Measurements from ENCODE around the gene DNTTIP2.
"Not testable (repeated sequence)": the region's sequence is repeated elsewhere in the genome, so short reads cannot be mapped to it uniquely, and the experiment has no call there.

Gene DNTTIP2, protein sequence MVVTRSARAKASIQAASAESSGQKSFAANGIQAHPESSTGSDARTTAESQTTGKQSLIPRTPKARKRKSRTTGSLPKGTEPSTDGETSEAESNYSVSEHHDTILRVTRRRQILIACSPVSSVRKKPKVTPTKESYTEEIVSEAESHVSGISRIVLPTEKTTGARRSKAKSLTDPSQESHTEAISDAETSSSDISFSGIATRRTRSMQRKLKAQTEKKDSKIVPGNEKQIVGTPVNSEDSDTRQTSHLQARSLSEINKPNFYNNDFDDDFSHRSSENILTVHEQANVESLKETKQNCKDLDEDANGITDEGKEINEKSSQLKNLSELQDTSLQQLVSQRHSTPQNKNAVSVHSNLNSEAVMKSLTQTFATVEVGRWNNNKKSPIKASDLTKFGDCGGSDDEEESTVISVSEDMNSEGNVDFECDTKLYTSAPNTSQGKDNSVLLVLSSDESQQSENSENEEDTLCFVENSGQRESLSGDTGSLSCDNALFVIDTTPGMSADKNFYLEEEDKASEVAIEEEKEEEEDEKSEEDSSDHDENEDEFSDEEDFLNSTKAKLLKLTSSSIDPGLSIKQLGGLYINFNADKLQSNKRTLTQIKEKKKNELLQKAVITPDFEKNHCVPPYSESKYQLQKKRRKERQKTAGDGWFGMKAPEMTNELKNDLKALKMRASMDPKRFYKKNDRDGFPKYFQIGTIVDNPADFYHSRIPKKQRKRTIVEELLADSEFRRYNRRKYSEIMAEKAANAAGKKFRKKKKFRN

DNA sequence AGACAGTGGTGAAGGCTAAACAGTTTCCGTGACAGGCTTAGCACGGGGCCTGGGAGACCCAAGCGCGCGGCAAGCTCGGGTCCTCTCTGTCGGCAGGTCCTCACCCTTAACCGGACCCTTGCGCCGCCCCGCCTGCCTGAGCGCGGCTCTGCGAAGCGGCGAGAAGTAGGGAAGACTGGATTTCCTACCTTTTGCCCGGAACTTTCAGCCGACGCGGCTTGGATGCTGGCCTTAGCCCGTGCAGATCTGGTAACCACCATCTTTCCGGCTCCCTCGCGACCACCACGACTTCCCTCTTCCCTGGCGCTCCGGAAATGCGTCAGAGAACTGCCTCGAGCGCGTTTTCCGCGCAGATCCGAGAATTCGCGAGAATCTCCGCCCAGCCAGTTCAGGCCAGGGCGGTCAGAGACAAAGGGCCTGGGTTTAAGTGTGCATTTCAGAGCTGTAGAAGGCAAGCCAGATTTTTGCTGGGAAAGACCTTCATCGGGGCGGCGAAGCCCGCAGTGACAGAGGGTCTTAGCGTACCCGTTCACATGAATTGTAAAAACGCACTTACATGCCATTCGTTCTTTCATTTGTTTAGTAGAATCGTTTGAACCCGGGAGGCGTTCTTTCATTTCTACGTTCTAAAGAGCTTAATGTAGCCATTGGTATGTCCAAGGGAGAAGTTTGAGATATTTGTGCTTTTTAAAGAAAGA is at the start of gene DNTTIP2:
Gene DNTTIP2 (minus strand): TSS at position 318 of the 698 bp plus-strand sequence. CDS start 58 bp downstream, at position 260.
- DNase-seq (ENCODE audit: low read depth in 1 of 2, low spot score in 1 of 2): peak; percentile 68 to 74

DNA sequence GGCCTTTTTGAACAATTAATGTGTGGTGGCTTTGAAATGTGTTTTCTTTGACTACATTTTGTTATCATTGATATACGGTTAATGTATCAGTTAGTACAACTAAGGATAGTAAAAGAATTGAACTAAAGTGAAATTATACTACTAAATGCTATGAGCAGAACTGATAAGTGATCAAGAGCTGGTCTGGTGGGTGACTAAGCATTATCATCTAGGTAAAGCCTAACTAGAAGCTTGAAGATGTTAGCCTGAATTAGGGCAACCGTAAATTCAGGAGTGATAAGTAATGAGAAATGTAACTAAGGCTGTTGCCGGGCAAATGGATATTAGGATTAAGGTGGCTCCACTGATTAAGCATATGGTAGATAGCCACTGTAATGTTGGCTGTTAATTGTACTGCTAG is 46.2 kb upstream of the DNTTIP2 start:
- no peak for DNase-seq (ENCODE audit: low read depth in 1 of 2, low spot score in 1 of 2)

DNA sequence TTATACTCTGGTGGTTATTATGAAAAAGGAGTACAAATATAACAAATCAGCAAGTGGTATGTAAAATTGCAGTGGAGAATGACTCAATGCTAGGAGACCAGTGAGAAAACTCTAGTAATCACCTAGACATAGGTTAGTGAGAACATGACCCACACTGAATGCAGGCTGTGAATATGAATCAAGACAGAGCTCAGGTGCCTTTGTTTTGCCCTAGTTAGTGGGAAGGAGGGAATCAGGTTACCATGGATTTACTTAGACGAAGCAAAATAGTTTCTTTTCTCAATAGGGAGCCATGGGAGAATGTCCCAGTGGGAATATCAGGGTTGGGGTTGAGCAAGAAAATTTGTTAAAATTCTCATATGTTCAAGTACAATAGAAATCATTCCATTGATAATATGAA is 40.8 kb upstream of the DNTTIP2 start:
- DNase-seq (ENCODE audit: low read depth in 1 of 2, low spot score in 1 of 2): no peak

DNA sequence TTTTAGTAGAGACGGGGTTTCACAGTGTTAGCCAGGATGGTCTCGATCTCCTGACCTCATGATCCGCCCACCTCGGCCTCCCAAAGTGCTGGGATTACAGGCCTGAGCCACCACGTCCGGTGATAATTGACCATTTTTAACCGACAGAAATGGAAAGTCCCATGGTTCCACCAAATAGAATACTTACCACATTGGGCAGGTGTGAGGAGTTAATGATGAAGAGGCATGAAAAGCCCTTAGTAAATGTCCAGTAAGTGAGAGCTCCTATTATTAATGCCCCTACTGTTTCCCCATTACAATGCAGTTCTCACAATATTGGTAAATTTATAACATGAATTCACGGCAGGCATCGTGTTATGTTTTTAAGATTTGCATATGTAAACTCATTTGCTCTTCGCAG is 38.3 kb upstream of the DNTTIP2 start:
- DNase-seq (ENCODE audit: low read depth in 1 of 2, low spot score in 1 of 2): no peak

DNA sequence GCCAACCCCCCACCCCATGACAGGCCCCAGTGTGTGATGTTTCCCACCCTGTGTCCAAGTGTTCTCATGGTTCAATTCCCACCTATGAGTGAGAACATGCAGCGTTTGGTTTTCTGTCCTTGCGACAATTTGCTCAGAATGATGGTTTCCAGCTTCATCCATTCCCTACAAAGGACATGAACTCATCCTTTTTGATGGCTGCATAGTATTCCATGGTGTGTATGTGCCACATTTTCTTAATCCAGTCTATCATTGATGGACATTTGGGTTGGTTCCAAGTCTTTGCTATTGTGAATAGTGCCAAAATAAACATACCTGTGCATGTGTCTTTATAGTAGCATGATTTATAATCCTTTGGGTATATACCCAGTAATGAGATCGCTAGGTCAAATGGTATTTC is 31.9 kb upstream of the DNTTIP2 start:
- not testable (repeated sequence) for DNase-seq (ENCODE audit: low read depth in 1 of 2, low spot score in 1 of 2)

DNA sequence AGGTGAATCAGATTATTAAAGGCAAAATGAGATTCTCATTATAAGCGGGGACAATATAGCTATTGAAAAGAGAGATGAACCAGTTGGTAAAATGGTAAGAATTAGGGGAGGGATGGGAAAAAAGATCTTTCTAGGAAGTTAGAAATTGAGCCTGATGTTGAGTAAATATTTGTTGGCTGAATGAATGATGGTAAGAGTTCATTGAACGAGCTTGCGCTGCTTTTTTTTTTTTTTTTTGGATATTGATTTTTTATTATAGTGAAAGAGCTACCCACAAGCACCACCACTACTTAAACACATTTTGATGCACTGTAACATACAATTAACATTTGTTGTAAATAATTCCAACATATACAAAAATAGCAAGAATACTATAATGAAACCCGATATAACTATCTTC is 31.3 kb upstream of the DNTTIP2 start:
- no peak for DNase-seq (ENCODE audit: low read depth in 1 of 2, low spot score in 1 of 2)

DNA sequence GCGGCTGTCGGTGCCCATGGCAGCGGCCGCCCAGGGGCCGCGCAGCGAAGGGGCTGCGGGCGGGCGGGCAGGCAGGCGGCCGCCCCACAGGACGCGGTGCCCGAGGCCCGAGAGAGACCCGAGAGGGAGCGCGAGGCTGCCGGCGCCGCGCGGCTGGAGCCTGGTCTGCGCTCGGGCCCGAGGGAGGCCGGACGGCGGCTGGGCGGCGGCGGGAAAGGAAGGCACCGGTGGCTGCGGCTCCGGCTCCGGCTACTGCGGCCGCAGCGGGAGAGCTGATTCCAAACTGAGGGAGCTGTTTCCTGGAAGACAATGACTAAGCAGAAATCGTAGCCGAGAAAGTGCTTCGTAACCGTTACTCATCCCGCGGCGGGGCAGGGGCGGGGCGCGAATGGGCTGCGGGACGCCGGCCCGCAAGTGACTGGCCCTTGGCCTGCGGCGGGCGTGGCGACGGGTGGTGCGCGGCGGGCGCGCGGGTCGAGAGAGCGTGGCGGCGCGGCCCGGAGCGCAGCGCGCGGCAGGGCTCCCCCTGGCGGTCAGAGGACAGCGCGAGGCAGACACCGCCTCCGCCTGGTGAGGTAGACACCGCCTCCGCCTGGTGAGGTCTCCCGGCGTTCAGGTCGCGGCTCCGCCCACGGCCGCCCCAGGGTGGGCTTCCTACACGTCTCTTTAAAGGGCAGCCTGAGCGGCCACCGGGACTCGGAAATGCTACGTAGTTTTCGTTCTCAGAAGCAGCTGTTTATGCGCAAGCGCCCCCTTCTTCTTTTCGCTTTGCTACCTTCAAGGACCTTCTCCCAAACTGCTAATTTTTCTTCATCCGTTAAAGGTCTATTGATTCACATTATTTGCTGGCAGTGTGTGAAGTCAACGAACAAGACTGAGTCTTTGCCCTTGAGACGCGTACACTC is 30.4 kb upstream of the DNTTIP2 start, which contains the start of gene GCLM:
Gene GCLM (minus strand): TSS at position 285 of the 905 bp plus-strand sequence. CDS start 267 bp downstream, at position 18.
- peak; percentile 82 to 86 for DNase-seq (ENCODE audit: low read depth in 1 of 2, low spot score in 1 of 2)

DNA sequence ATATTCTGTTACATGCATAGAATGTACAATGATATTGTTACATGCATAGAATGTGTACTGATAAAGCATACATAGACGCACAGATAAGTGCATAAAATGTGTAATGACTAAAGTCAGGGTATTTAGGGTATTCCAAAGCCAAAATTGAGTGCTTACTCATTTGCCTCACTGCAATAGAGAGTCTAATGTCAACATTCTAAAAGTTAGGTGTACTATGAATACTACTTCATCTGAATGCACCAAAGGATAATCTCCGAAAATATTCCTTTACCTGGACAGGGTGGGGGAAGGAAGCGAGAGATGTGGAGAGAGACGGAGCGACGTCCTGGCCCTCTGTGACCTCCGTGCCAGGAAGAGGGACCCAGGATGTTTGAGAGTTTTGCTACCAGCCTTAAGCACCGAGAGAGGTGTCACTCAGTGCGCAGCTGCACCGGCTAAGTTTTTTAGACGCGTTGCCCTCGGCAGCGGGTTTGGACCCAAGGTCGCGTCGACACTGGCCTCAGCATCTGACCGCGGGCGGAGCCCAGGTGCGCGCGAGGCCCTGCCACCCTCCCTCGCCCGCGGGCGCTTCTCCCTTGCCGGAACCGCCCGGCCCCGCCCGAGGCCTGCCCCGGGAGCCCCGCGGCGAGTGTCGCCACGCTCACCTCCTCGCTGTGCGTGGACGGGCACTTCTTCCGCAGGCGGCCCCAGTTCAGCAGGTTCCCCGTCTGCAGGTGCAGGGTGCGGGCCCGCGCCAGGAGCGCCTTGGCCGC is 29.6 kb upstream of the DNTTIP2 start:
- DNase-seq (ENCODE audit: low read depth in 1 of 2, low spot score in 1 of 2): peak; percentile 12 to 21

DNA sequence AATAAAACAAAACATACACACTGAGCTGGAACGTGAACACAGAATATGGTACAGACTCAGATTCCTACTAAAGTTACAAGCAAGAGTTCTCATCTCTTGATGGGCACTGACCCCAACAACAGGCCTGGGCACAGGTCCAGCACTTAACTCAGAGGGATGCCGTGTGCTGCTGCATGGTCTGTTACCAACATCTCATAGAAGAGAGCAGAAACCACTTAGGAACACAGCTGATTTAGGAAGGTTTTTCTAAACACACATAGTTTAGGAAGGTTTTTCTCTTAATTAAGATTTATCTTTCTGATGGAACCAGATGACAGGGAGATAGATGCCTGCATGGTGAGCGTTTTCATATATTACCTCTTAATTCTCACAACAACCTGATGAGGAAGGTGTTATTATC is 28.7 kb upstream of the DNTTIP2 start:
- no peak for DNase-seq (ENCODE audit: low read depth in 1 of 2, low spot score in 1 of 2)

DNA sequence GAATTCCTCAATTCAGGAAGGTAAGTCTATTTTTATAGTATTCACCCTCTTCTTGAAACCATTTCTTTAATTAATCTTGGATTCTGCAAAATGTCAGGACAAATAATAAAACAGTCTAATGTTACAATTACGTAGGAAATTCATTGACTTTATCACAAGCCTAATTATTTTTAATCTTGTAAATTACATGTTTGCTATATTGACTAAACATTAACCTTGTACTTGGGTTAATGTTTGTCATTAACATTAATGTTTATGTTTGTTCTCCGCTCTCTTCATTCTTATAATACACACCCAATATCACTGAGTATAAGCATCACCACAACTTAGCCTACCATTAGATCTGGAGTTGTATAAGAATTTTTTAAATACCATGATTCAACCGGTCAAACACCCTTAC is 27.5 kb upstream of the DNTTIP2 start:
- no peak for DNase-seq (ENCODE audit: low read depth in 1 of 2, low spot score in 1 of 2)

DNA sequence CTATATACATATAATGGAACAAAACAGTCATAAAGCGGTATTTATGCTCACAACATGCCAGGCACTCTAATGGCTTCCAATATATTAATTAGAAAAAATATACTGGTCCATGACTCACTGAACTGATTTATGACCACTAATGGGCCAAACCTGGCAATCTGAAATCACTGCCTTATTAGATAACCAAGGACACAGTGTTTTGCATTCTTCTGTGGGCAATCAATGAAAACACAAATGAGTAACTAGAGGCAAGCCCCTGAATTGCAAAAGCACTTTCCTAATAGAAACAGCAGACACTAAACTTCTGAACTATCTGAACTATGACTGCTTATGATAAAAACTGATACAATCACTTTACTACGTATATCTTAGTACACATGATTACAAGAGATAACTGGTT is 26.7 kb upstream of the DNTTIP2 start:
- no peak for DNase-seq (ENCODE audit: low read depth in 1 of 2, low spot score in 1 of 2)

DNA sequence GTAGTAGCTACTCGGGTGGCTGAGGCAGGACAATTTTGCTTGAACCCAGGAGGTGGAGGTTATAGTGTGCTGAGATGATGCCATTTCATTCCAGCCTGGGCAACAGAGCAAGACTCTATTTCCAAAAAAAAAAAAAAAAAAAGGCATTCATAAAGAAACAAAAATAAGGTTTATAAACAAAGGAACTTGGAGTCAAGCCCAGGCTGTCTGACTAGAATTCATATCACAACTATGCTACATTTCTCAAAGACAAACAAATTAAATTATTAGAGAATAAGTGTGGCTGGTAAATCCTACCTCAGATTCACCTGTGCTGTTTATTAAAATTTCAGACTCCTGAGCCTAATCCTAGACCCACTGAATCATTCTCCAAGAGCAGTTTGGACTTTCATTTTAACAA is 26.0 kb upstream of the DNTTIP2 start:
- no peak for DNase-seq (ENCODE audit: low read depth in 1 of 2, low spot score in 1 of 2)

DNA sequence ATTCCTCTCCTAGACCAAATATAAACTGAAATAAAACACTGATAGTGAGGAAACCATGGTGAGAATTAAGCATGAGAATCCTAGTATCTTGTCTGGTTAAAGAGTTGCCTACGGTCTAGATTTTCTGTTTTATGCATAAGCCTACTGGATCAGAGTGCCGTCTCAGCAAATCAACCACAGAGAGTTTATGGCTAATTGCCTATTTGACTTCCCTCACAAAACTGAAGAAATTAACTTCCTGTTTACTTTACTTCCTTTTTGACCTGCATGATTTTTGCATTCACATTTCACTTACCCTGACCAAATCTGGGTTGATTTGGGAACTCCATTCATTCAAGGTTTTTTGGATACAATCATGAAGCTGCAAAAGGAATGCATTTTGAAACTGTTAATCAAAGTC is 25.2 kb upstream of the DNTTIP2 start:
- no peak for DNase-seq (ENCODE audit: low read depth in 1 of 2, low spot score in 1 of 2)

DNA sequence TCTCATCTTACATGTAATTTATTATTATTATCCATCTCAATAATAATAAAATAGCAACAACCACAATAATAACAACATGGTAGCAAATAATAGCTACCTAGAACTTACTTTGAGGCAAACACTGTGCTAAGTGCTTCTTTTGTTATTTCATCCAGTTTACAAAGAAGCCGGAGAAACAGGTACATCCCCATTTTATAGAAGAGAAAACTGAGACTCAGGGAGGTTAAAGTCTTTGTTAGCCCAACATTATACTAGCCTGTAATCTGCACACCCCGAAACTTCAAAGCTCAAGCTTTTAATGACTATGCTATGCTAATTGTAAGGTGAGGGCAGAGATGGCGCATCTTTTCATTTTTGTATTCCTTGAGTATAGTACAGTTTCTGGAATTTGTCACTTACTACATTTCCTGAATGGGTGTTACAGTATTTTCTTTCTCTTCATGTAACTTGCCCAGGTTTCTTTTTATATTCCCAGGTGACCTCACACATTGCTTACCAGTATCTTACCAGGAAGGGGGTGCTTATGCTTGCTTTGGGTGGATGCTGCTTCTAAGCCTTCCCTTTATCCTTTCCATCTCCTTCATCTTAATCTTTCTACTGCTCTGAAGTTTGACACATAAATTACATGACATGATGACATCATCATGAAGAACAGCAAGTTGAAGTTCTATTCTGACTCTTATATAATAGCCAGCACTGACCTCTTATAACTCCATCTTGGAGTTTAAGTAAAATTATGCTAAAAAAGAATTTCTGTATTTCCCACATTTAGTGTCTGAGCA is 21.9 kb upstream of the DNTTIP2 start:
- DNase-seq (ENCODE audit: low read depth in 1 of 2, low spot score in 1 of 2): no peak

DNA sequence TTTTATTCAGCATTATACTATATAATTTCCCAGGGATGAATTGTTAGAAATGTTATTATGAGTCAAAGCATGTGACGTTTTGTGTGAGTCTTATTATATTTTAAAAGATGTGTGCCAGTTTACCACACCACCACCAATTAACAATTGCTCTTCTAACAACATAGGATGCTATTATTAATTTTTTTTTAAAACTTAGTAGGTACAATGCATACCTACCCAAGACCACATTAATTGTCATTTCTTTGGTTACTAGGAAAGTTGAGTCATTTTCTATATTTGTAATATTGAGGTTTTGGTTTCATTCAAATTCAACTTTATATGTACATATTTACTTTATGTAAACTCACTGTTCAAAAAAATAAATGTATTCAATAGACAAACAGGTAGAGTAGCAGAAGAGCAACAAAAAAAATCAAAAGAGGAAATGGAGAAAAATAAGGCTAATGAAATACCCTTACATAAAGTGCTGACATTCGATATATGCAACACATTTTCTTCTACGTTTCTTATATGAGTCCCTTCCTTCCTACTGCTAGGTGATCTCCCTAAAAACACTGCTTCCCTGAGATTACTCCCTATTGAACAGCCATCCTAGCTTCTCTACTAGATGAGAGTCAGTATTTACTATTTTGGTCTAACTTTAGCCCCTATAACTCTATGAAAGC is 20.7 kb upstream of the DNTTIP2 start:
- no peak for DNase-seq (ENCODE audit: low read depth in 1 of 2, low spot score in 1 of 2)

DNA sequence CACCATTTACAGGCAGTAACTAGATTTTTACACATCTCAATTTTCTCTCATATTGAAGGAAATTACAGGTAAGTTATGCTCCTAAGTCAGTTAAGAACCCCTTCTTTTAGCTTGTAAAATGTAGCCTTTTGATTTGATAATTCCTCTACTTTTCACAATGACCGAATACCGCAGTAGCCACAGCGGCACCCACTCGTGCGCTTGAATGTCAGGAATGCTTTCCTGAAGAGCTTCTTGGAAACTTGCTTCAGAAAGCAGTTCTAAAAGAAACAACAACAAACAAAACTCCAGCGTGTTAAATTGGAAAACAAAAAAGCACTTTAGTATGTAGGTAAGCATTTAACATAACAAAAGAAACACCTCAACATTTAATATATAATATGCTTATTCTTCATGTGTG is 9.9 kb upstream of the DNTTIP2 start:
- DNase-seq (ENCODE audit: low read depth in 1 of 2, low spot score in 1 of 2): no peak

DNA sequence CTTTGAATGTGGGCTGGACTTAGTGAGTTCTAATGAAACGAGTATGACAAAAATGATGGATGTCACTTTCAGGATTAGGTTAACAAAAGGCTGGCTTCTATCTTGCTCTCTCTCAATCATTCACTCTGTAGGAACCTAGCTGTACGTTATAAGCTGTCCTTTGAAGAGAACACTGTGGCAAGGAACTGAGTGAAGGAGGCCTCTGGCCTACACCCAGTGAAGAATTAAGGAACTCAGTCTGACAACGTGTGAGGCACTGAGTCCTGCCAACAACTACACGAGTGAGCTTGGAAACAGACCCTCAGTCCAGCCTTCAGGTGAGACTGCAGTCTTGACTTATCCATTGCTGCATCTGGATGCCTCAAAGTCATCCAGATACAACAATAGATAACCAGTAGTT is 3.3 kb upstream of the DNTTIP2 start:
- no peak for DNase-seq (ENCODE audit: low read depth in 1 of 2, low spot score in 1 of 2)

DNA sequence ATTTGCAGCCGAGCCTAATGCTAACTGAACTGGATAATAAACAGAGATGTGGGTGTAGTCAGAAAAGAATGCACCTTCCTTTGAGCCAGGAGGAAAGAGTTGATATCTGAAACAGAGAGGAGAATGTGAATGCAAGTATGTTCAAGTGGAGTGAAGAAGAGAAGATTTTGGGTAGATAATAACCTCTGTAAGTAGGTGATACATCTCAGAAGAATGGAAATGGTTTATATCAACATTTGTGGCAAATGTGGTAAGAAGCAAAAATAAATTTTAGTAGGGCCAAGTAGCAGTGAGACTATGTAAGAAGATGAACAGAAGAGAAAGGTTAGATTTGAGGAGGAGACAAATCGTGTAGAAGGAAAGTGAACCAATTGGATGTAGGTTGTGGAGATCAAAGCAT is 1.7 kb upstream of the DNTTIP2 start:
- DNase-seq (ENCODE audit: low read depth in 1 of 2, low spot score in 1 of 2): no peak

DNA sequence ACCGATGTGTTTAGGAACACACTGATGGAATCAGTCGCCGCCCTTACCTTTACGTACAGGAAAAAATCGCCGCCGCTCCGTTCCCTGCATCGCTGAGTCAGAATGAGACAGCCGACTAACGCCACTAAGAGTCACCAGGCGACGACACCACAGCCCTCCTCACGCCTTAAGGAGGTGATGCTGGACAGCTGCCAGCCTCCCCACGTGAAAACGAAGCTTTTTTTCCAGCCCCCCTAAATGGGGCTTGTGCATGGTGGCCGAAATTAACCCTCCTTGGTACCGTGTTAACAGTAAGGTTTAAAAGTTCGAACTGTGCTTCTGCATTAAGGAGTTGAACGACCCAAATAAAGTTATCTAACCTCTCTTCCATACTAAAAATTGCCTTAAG is 511 bp downstream of the DNTTIP2 start:
- peak; percentile 25 to 36 for DNase-seq (ENCODE audit: low read depth in 1 of 2, low spot score in 1 of 2)
